ENCODE results near the gene RCBTB2.
A peak's percentile ranks its signal among the peaks of the same experiment; 100 is the strongest.

RCBTB2 gene

GRCh38 chr13:48573213-48574007 lies 40.5 kb upstream of the RCBTB2 start:
- no peaks in the 10 kb centered on the region for H3K79me2 ChIP-seq (ENCODE audit: control insufficient read depth, low read length)
- H3K27me3 ChIP-seq (ENCODE audit: control insufficient read depth, low read length), result no peaks in the 10 kb centered on the region
- TF ChIP-seq EZH2phosphoT487 (IDR thresholded peaks at IDR 0.05; ENCODE audit: borderline replicate concordance, low read length), result no peak
- no peak for TF ChIP-seq CTCF (IDR thresholded peaks at IDR 0.05; ENCODE audit: low read depth, low read length, poor library complexity, severe bottlenecking)
- no peaks in the 10 kb centered on the region for H3K9me2 ChIP-seq (replicated peaks; ENCODE audit: control insufficient read depth, low read length)
- H3K9me3 ChIP-seq (ENCODE audit: control insufficient read depth, insufficient read depth, low read length), result no peaks in the 10 kb centered on the region
- no peaks in the 10 kb centered on the region for H3F3A ChIP-seq (ENCODE audit: control insufficient read depth, insufficient read depth)
- H3K4me1 ChIP-seq (ENCODE audit: control insufficient read depth, low read length), result peaks cover 68% of the 10 kb centered on the region
- no peak overlapping the region for H3K4me3 ChIP-seq (ENCODE audit: low read length)
- peak overlapping the region; percentile 4 for H3K4me2 ChIP-seq (ENCODE audit: low read length)
- no peaks in the 10 kb centered on the region for H4K20me1 ChIP-seq (ENCODE audit: control insufficient read depth, insufficient read depth, low read depth, low read length)
- H3K27ac ChIP-seq (ENCODE audit: low read depth, low read length), result peak overlapping the region; percentile 2; the same call in 1 of the 2 replicates
- no peaks in the 10 kb centered on the region for H3K36me3 ChIP-seq (ENCODE audit: control insufficient read depth, low read length)

GRCh38 chr13:48571126-48571913 lies 38.4 kb upstream of the RCBTB2 start:
- no peaks in the 10 kb centered on the region for H3K36me3 ChIP-seq (ENCODE audit: control insufficient read depth, low read length)
- no peaks in the 10 kb centered on the region for H3K9me3 ChIP-seq (ENCODE audit: control insufficient read depth, insufficient read depth, low read length)
- no peaks in the 10 kb centered on the region for H3K27me3 ChIP-seq (ENCODE audit: control insufficient read depth, low read length)
- H3K27ac ChIP-seq (ENCODE audit: low read depth, low read length), result peak overlapping the region; percentile 40
- peaks cover 68% of the 10 kb centered on the region for H3K4me1 ChIP-seq (ENCODE audit: control insufficient read depth, low read length)
- H4K20me1 ChIP-seq (ENCODE audit: control insufficient read depth, insufficient read depth, low read depth, low read length), result no peaks in the 10 kb centered on the region
- H3K79me2 ChIP-seq (ENCODE audit: control insufficient read depth, low read length), result no peaks in the 10 kb centered on the region
- H3F3A ChIP-seq (ENCODE audit: control insufficient read depth, insufficient read depth), result no peaks in the 10 kb centered on the region
- H3K4me2 ChIP-seq (ENCODE audit: low read length), result peak overlapping the region; percentile 59
- H3K9me2 ChIP-seq (replicated peaks; ENCODE audit: control insufficient read depth, low read length), result no peaks in the 10 kb centered on the region
- TF ChIP-seq EZH2phosphoT487 (IDR thresholded peaks at IDR 0.05; ENCODE audit: borderline replicate concordance, low read length), result no peak
- no peak for TF ChIP-seq CTCF (IDR thresholded peaks at IDR 0.05; ENCODE audit: low read depth, low read length, poor library complexity, severe bottlenecking)
- peak overlapping the region; percentile 33 for H3K4me3 ChIP-seq (ENCODE audit: low read length)

GRCh38 chr13:48570216-48570828 lies 37.4 kb upstream of the RCBTB2 start:
- Histone ChIP-seq H3K4me2 (ENCODE audit: low read length) (peak overlapping the region; percentile 59), H3K36me3 (ENCODE audit: control insufficient read depth, low read length) (no peaks in the 10 kb centered on the region), H3F3A (ENCODE audit: control insufficient read depth, insufficient read depth) (no peaks in the 10 kb centered on the region), H4K20me1 (ENCODE audit: control insufficient read depth, insufficient read depth, low read depth, low read length) (no peaks in the 10 kb centered on the region), H3K27ac (ENCODE audit: low read depth, low read length) (no peak overlapping the region), H3K9me2 (replicated peaks; ENCODE audit: control insufficient read depth, low read length) (no peaks in the 10 kb centered on the region), H3K9me3 (ENCODE audit: control insufficient read depth, insufficient read depth, low read length) (no peaks in the 10 kb centered on the region), H3K4me1 (ENCODE audit: control insufficient read depth, low read length) (peaks cover 68% of the 10 kb centered on the region), H3K79me2 (ENCODE audit: control insufficient read depth, low read length) (no peaks in the 10 kb centered on the region), H3K4me3 (ENCODE audit: low read length) (no peak overlapping the region), H3K27me3 (ENCODE audit: control insufficient read depth, low read length) (no peaks in the 10 kb centered on the region)
- TF ChIP-seq EZH2phosphoT487 (IDR thresholded peaks at IDR 0.05; ENCODE audit: borderline replicate concordance, low read length), result no peak
- TF ChIP-seq CTCF (IDR thresholded peaks at IDR 0.05; ENCODE audit: low read depth, low read length, poor library complexity, severe bottlenecking), result no peak

Data from DOHH2 (cell line).